Endothelial cell of umbilical vein (primary cell): ENCODE measurements around the gene ODF4. TPM values are rescaled to one million over a fixed set of nuclear protein-coding genes. Genes with fewer than 3 reads are reported as not detected.

ENCODE experiments used
- BruUV-seq: library from RNA; stranded (reverse); fragments of 400-500 nt; replicated peaks from 2 replicates; lab custom pipeline; 2021; lab: Mats Ljungman, UMichigan
- CTCF ChIA-PET: fragments of 300-600, 350-600 bp; sonication (Branson Sonifier 250); formaldehyde crosslinking; loops from one replicate; lab custom pipeline; 2021; ENCODE audit warnings: antibody characterized with exemption, inconsistent platforms; lab: Charles Lee
- POLR2A ChIA-PET: fragments of 300-600, 350-600 bp; sonication (Branson Sonifier 250); formaldehyde crosslinking; loops from one replicate; lab custom pipeline; 2021; ENCODE audit warnings: antibody characterized with exemption, inconsistent platforms; lab: Charles Lee
- DNase-seq: peaks from one replicate; pipeline ENCODE4 v3.0.0-alpha.2; 2011; ENCODE audit warnings: low read depth, low spot score
- FAIRE-seq: peaks from 2 replicates; lab custom pipeline; 2011; peaks lifted over from hg19 to GRCh38; lab: Jason Lieb, UNC
- H2AFZ ChIP-seq: 2 replicates; pipeline ENCODE4 v1.6.0; 2012; ENCODE audit warnings: low read depth, low read length, control low read depth, inconsistent platforms
- H3K27ac ChIP-seq: 2 replicates; pipeline ENCODE4 v1.5.1; 2011; ENCODE audit warnings: low read depth, mild to moderate bottlenecking, control low read depth, low read length, moderate library complexity; ENCODE audit not compliant: insufficient read depth
- H3K27me3 ChIP-seq, 2 experiments: 2 replicates each; pipeline versions ENCODE4 v1.6.0 to v1.6.1; 2011; ENCODE audit warnings: low read length in 2 of 2, mixed read lengths in 1 of 2; ENCODE audit not compliant: control insufficient read depth in 2 of 2, insufficient read depth in 2 of 2
- H3K36me3 ChIP-seq, 2 experiments: 2 replicates in 1 of 2; 3 replicates in 1 of 2; pipeline ENCODE4 v1.5.1; 2011; ENCODE audit warnings: low read length in 2 of 2, mild to moderate bottlenecking in 1 of 2, moderate library complexity in 1 of 2; ENCODE audit not compliant: control insufficient read depth in 2 of 2, insufficient read depth in 2 of 2; ENCODE audit errors: extremely low read depth in 1 of 2
- H3K4me1 ChIP-seq: 3 replicates; pipeline ENCODE4 v1.5.1; 2011; ENCODE audit warnings: mild to moderate bottlenecking, low read length; ENCODE audit not compliant: control insufficient read depth, insufficient read depth; ENCODE audit errors: extremely low read depth
- H3K4me2 ChIP-seq: 2 replicates; pipeline ENCODE4 v1.6.1; 2011; ENCODE audit warnings: low read length, control low read depth, mixed read lengths; ENCODE audit not compliant: insufficient read depth
- H3K4me3 ChIP-seq, 3 experiments: fragments of 200-600 bp in 1 of 3; sonication (generic), shearing (Covaris generic) in 1 of 3; replicated peaks in 1 of 3; 2 replicates each; pipeline ENCODE4 v1.5.1; 2011 to 2016; ENCODE audit warnings: control low read depth in 3 of 3, low read length in 3 of 3, mild to moderate bottlenecking in 2 of 3, inconsistent platforms in 1 of 3, low read depth in 1 of 3, moderate library complexity in 1 of 3; ENCODE audit not compliant: insufficient read depth in 1 of 3
- H3K79me2 ChIP-seq: 2 replicates; pipeline ENCODE4 v1.6.0; 2012; ENCODE audit warnings: low read length, inconsistent platforms; ENCODE audit not compliant: control insufficient read depth, insufficient read depth
- H3K9ac ChIP-seq: replicated peaks from 2 replicates; pipeline ENCODE3; 2011; ENCODE audit warnings: low read length, control low read depth; ENCODE audit not compliant: insufficient read depth; ENCODE audit errors: extremely low read depth
- H3K9me1 ChIP-seq: replicated peaks from 3 replicates; pipeline ENCODE4 v1.6.0; 2011; ENCODE audit warnings: mild to moderate bottlenecking, low read length; ENCODE audit not compliant: control insufficient read depth, insufficient read depth; ENCODE audit errors: extremely low read depth
- H3K9me3 ChIP-seq: replicated peaks from 2 replicates; pipeline ENCODE4 v1.5.1; 2012; ENCODE audit warnings: low read length, inconsistent platforms; ENCODE audit not compliant: control insufficient read depth, insufficient read depth
- H4K20me1 ChIP-seq: replicated peaks from 2 replicates; pipeline ENCODE3; 2011; ENCODE audit warnings: mild to moderate bottlenecking, low read length; ENCODE audit not compliant: control insufficient read depth, insufficient read depth; ENCODE audit errors: extremely low read depth
- EZH2 ChIP-seq: IDR thresholded peaks from 2 replicates; pipeline ENCODE4 v1.6.1; 2012; ENCODE audit warnings: borderline replicate concordance, low read depth, mild to moderate bottlenecking, moderate library complexity, low read length, inconsistent platforms; ENCODE audit not compliant: severe bottlenecking
- MYC ChIP-seq: IDR thresholded peaks from one replicate; pipeline ENCODE4 v1.6.1; 2011; ENCODE audit warnings: mild to moderate bottlenecking, low read depth, low read length
- POLR2AphosphoS5 ChIP-seq: IDR thresholded peaks from 2 replicates; pipeline ENCODE4 v1.6.1; 2012; ENCODE audit warnings: low read depth, mild to moderate bottlenecking, control low read depth, low read length, moderate library complexity; ENCODE audit not compliant: insufficient read depth
- dilution Hi-C: fragments of 300-500 bp; cut with MboI; formaldehyde crosslinking; loops from one replicate; pipeline ENCODE4 v1.15.0; 2019; ENCODE audit warnings: low sequenced_read_pairs; ENCODE audit not compliant: extremely low pct_ligation_motif_present
- intact Hi-C: fragments of 100-400 bp; cut with micrococcal nuclease; formaldehyde crosslinking; loops from one replicate; pipeline ENCODE4 v1.10.0; 2022
- polyA plus RNA-seq, 4 experiments: library from polyadenylated mRNA; depleted of rRNA in 3 of 4; stranded (reverse) in 3 of 4; unstranded in 1 of 4; fragments of >200 nt; gene quantifications; 2 replicates each; pipeline versions ENCODE4 v1.2.1 to v1.2.3, GENCODE V29; 2011 to 2012; ENCODE audit warnings: missing spikeins in 1 of 4
- total RNA-seq: library from RNA; stranded (reverse); gene quantifications from 2 replicates; pipeline ENCODE4 v1.2.3, GENCODE V29; 2021
- TF ChIP-seq, protein P1 (sequence below), 2 donors: IDR thresholded peaks; 1 replicate in 1 of 2; 2 replicates in 1 of 2; pipeline ENCODE4 v1.5.1; 2011; ENCODE audit warnings: low read length in 2 of 2, mild to moderate bottlenecking in 2 of 2, moderate library complexity in 2 of 2, control low read depth in 1 of 2, inconsistent platforms in 1 of 2, low read depth in 1 of 2; ENCODE audit not compliant: insufficient read depth in 1 of 2; ENCODE audit errors: extremely low read depth in 1 of 2

The ODF4 gene
- total and polyA plus RNA-seq, 2 donors (not counting 3 experiments of a cell fraction or from before 2014, with no cell fraction given), result not detected

DNA sequence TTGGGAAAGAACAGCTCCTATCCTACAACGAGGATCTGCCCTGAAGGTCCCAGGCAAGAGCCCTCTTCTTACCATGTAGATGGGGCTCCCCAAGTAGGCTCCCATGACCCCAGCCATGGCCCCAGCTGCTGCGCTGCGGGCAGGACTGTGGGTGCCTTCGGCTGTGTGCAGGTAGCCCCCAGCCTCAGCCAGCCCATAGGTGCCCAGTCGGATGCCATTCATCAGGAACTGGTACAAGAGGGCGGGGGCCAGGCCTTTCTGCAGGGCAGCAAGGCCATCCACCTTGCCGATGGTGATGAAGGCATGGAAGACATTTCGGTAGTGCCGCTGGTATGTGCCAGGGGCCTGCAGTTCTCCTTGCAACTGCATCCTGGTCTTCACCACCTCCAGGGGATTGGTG lies 45.3 kb upstream of the ODF4 start:
- Histone ChIP-seq H3K27me3 (no peaks in the 10 kb centered on the region), H2AFZ (no peak overlapping the region), H3K9me3 (no peaks in the 10 kb centered on the region), H3K27ac (no peak overlapping the region), H3K9me1 (no peaks in the 10 kb centered on the region), H4K20me1 (no peaks in the 10 kb centered on the region), H3K4me1 (peaks cover 11% of the 10 kb centered on the region), H3K4me2 (no peak overlapping the region), H3K9ac (no peak overlapping the region), H3K36me3 (no peaks in the 10 kb centered on the region), H3K4me3 (no peak overlapping the region), H3K79me2 (peaks cover 4% of the 10 kb centered on the region)
- ChIA-PET POLR2A (interaction anchor here (0.9 kb wide), 1 partner anchor 46 kb away, joined by 3 read pairs; the partner anchor contains the start of gene CTC1), CTCF (interaction anchor here (1.2 to 2.0 kb wide), 5 partner anchors 13 to 201 kb away, joined by 5 to 10 read pairs (median 5); partner anchors contain the start of gene KRABD2)
- intact Hi-C loops, result loop anchor here (2.0 kb wide), 1 partner anchor 66 kb away; no protein-coding TSS in a partner anchor
- dilution Hi-C loops, result no loop called here
- BruUV-seq, result no TSS peak
- FAIRE-seq, result no peak
- DNase-seq, result no peak
- TF ChIP-seq MYC (no peak), POLR2AphosphoS5 (no peak), EZH2 (no peak)
- TF ChIP-seq, protein P1, sequence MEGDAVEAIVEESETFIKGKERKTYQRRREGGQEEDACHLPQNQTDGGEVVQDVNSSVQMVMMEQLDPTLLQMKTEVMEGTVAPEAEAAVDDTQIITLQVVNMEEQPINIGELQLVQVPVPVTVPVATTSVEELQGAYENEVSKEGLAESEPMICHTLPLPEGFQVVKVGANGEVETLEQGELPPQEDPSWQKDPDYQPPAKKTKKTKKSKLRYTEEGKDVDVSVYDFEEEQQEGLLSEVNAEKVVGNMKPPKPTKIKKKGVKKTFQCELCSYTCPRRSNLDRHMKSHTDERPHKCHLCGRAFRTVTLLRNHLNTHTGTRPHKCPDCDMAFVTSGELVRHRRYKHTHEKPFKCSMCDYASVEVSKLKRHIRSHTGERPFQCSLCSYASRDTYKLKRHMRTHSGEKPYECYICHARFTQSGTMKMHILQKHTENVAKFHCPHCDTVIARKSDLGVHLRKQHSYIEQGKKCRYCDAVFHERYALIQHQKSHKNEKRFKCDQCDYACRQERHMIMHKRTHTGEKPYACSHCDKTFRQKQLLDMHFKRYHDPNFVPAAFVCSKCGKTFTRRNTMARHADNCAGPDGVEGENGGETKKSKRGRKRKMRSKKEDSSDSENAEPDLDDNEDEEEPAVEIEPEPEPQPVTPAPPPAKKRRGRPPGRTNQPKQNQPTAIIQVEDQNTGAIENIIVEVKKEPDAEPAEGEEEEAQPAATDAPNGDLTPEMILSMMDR (IDR thresholded peaks at IDR 0.05; ENCODE audit: extremely low read depth in 1 of 2, insufficient read depth in 1 of 2, low read depth in 1 of 2, low read length in 2 of 2), result no peak
